BJ (cell line): Measurements from ENCODE around the gene FAM47C. TPM values are rescaled to one million over a fixed set of nuclear protein-coding genes. Genes with fewer than 3 reads are reported as not detected.
"Not testable (repeated sequence)": the region's sequence is repeated elsewhere in the genome, so short reads cannot be mapped to it uniquely, and the experiment has no call there.

ENCODE experiments used
- CTCF ChIA-PET: fragments of 350-600 bp; formaldehyde crosslinking; extraction: SDS; loops from one replicate; lab custom pipeline; 2021; ENCODE audit warnings: antibody characterized with exemption, inconsistent platforms; lab: Yijun Ruan, JAX
- POLR2A ChIA-PET: fragments of 300-600 bp; sonication (Branson Sonifier 250); formaldehyde crosslinking; extraction: SDS; loops from one replicate; lab custom pipeline; 2021; ENCODE audit warnings: antibody characterized with exemption; lab: Charles Lee
- DNase-seq: peaks from one replicate; pipeline ENCODE4 v3.0.0-alpha.2; 2011; ENCODE audit warnings: low read depth
- H3K27me3 ChIP-seq: 2 replicates; pipeline ENCODE4 v1.6.0; 2011; ENCODE audit warnings: low read length; ENCODE audit not compliant: control insufficient read depth, insufficient read depth
- H3K36me3 ChIP-seq: 2 replicates; pipeline ENCODE4 v1.5.1; 2011; ENCODE audit warnings: low read length; ENCODE audit not compliant: control insufficient read depth, insufficient read depth
- H3K4me3 ChIP-seq: 2 replicates; pipeline ENCODE4 v1.5.1; 2011; ENCODE audit warnings: low read depth, mild to moderate bottlenecking, control low read depth, low read length
- polyA minus RNA-seq: library from RNA; depleted of rRNA, polyadenylated mRNA; stranded (reverse); fragments of >200 nt; gene quantifications from 2 replicates; pipeline ENCODE4 v1.2.3, GENCODE V29; 2011; rRNA and poly(A)+ RNA removed
- polyA plus RNA-seq: library from polyadenylated mRNA; depleted of rRNA; stranded (reverse); fragments of >200 nt; gene quantifications from 2 replicates; pipeline ENCODE4 v1.2.3, GENCODE V29; 2011; rRNA removed
- TF ChIP-seq, protein P1 (sequence below): IDR thresholded peaks from 2 replicates; pipeline ENCODE4 v1.5.1; 2011; ENCODE audit warnings: low read depth, mild to moderate bottlenecking, control low read depth, inconsistent platforms, low read length, moderate library complexity; ENCODE audit not compliant: insufficient read depth

The FAM47C gene
- polyA plus RNA-seq (not detected in 2 replicates), polyA minus RNA-seq (not detected in 2 replicates)

DNA sequence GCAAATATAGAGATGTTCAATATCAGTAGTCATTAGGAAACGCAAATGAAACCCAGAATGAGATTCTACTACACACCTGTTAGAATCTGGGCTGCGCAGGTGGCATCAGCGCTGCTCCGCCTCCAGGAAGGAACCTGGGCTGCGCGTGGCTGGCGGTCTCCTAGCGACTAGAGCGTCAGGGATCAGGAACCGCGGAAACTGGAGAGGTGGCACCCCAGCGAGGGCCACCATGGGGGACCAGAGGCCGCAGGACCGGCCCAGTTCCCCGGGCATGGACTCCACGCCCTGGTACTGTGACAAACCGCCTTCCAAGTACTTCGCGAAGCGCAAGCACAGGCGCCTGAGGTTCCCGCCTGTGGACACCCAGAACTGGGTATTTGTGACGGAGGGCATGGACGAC is at the start of gene FAM47C:
TSS of gene FAM47C (plus strand) at position 185 of the 400 bp plus-strand sequence. CDS start at position 230, 45 bp downstream.
- H3K27me3 ChIP-seq, H3K36me3 ChIP-seq, CTCF ChIA-PET, H3K4me3 ChIP-seq, DNase-seq, POLR2A ChIA-PET: not testable (repeated sequence)

DNA sequence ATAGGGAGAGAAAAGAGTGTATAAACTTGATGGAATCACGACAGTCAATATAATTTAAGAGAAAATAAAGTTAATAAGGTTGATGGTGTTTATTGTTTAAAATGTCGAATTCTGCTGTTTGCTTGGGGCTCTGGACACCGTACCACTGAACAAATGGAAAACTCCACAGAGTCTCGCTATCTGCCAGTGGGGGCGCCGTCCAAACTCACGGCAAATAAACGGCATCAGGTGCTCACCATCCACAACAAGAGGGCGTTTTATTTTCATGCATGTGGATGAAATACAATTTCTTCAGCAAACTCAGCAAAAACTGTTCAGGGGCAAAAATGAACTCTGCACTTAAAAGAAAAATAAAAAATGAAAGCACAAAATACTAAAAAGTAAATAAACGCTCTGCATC is 46.6 kb upstream of the FAM47C start:
- Histone ChIP-seq H3K4me3 (no peak overlapping the region), H3K36me3 (no peaks in the 10 kb centered on the region), H3K27me3 (no peaks in the 10 kb centered on the region)
- POLR2A ChIA-PET: no interaction called here
- TF ChIP-seq, protein P1, sequence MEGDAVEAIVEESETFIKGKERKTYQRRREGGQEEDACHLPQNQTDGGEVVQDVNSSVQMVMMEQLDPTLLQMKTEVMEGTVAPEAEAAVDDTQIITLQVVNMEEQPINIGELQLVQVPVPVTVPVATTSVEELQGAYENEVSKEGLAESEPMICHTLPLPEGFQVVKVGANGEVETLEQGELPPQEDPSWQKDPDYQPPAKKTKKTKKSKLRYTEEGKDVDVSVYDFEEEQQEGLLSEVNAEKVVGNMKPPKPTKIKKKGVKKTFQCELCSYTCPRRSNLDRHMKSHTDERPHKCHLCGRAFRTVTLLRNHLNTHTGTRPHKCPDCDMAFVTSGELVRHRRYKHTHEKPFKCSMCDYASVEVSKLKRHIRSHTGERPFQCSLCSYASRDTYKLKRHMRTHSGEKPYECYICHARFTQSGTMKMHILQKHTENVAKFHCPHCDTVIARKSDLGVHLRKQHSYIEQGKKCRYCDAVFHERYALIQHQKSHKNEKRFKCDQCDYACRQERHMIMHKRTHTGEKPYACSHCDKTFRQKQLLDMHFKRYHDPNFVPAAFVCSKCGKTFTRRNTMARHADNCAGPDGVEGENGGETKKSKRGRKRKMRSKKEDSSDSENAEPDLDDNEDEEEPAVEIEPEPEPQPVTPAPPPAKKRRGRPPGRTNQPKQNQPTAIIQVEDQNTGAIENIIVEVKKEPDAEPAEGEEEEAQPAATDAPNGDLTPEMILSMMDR: no peak
- CTCF ChIA-PET: no interaction called here
- no peak for DNase-seq

DNA sequence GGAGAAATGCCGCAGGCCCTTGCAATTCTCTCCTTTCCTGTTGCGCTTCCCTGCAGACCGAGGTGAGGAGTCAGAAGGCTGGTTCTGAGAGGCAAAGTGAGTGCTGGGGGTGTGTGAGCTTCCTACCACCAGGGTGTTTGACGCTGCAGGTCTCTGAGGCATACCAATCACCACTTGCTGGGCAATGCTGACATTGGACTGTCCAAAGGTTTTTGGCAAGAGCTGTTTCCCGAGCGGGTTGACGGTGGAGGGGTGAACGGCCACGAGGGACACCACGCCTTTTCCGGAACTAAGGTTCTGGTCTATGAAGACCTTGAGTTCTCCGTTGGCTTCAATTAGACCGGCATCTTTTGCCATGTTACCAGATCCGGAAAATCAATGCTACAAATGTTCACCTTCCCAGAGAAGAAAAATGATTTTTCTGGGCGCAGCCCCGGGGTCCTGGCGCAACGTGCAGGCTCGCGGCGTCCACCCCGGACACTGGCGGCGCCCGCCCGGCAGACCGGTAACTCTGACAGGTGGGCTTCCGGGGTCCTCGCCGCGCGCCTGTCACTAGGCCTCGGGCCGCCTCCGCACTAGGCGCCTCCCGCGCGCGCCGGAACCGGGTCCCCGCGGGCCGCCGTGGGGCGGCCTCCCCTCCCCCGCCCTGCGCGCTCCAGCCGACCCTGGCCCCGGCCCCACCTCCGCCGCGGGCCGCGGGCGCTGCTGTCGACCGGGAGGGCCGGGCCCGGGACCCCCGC is 44.9 kb upstream of the FAM47C start:
- Histone ChIP-seq H3K36me3 (no peaks in the 10 kb centered on the region), H3K27me3 (no peaks in the 10 kb centered on the region), H3K4me3 (no peak overlapping the region)
- TF ChIP-seq, protein P1: no peak
- ChIA-PET POLR2A (no interaction called here), CTCF (no interaction called here)
- DNase-seq: no peak

DNA sequence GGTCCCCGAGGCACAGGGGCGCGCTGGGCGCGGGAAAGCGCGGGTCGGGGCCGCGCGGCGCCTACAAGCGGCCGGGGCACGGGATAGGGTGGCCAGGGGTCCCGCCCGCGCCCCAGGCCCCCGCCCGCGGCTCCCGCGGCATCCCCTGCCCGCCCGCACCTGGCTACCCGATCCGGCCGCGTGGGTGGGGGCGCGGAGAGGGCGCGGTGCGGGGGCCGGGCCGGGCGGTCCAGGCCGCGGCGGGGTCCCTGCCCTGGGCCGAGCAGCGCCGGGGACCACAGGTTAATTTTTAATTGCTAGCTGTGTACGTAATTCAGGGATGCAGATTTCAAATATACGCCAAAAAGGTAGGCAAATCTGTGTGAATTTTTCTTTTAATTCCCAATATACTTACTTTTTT is 44.3 kb upstream of the FAM47C start:
- no peaks in the 10 kb centered on the region for H3K27me3 ChIP-seq
- DNase-seq: no peak
- TF ChIP-seq, protein P1: no peak
- ChIA-PET POLR2A (no interaction called here), CTCF (interaction anchor here (0.6 kb wide), 1 partner anchor 10 kb away, joined by 3 read pairs; no protein-coding TSS in a partner anchor)
- no peaks in the 10 kb centered on the region for H3K36me3 ChIP-seq
- no peak overlapping the region for H3K4me3 ChIP-seq

DNA sequence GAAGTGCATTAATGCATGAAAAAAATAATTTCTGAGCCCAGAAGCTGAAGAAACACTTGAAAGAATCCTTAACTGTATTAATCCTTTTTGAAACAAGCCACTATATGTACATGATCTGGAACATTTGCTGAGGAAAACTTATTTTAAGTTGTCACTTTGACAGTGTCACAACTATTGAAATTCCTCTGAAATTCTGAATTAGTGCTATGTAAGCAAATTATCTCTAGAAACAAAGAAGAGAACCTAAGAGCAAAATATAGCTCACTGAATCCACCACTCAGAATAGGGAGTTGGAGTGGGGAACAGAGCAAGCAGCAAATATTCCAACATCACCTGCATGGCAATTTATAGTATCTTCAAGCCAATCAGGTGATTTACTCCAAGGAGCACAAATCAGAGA is 34.6 kb upstream of the FAM47C start:
- no peak overlapping the region for H3K4me3 ChIP-seq
- TF ChIP-seq, protein P1: no peak
- no peaks in the 10 kb centered on the region for H3K36me3 ChIP-seq
- no peaks in the 10 kb centered on the region for H3K27me3 ChIP-seq
- DNase-seq: no peak
- POLR2A ChIA-PET: no interaction called here
- CTCF ChIA-PET: interaction anchor here (0.7 kb wide), 1 partner anchor 9 kb away, joined by 3 read pairs; no protein-coding TSS in a partner anchor
